NCI-H146 (cell line): Measurements from ENCODE around the gene SHMT2.
A peak's percentile ranks its signal among the peaks of the same experiment; 100 is the strongest.

Experiments used
- DNase-seq: peaks from one replicate; lab custom pipeline; 2025; lab: John Stamatoyannopoulos, UW

Gene SHMT2

DNA sequence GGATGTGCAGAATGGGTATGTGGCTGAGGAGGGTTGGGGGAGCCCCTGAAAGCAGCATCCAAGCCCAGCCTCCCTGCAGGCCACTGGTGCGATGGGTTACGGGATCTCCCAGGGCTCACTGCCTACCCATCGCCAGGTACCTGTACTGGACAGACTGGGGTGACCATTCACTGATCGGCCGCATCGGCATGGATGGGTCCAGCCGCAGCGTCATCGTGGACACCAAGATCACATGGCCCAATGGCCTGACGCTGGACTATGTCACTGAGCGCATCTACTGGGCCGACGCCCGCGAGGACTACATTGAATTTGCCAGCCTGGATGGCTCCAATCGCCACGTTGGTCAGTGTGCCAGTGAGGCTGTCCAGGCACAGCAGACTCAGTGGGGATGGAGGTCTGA is 31.2 kb upstream of the SHMT2 start:
- DNase-seq: no peak

DNA sequence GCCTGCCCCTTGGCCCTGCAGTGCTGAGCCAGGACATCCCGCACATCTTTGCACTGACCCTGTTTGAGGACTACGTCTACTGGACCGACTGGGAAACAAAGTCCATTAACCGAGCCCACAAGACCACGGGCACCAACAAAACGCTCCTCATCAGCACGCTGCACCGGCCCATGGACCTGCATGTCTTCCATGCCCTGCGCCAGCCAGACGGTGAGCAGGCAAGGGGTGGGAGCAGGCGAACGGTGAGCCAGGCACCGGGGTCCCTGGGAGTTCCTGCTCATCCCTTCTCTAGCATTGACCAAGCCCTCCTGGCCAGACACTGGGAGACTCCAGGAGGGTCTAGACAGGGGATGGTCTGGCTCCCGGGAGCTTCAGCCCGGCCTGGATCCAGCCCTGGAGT is 30.3 kb upstream of the SHMT2 start:
- no peak for DNase-seq

DNA sequence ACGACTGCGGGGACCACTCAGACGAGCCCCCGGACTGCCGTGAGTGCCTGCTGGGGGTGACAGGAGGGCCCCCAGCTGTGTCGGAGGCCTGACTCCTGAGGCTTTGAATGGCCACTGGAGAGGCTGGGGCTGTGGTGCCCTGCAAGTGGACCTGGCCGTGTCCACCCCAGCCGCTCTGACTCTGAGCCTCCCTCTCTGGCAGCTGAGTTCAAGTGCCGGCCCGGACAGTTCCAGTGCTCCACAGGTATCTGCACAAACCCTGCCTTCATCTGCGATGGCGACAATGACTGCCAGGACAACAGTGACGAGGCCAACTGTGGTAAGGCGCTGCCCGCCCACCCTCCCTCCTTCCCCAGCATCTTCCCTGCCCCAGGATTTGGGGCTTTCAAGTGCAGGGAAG is 29.0 kb upstream of the SHMT2 start:
- no peak for DNase-seq

DNA sequence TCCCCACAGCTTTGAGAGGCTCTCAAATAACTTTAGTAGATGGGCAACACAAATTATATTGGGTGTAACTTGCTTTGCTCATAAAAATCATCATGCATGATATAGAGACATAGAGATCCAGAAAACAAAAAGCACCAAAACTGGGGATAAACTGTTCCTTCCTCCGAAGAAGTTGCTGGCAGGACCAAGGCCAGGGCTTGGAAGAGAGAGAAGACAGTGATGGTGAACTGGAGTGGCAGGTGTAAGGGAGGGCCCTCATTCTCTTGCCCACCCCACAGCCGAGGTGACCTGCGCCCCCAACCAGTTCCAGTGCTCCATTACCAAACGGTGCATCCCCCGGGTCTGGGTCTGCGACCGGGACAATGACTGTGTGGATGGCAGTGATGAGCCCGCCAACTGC is 28.3 kb upstream of the SHMT2 start:
- DNase-seq: no peak

DNA sequence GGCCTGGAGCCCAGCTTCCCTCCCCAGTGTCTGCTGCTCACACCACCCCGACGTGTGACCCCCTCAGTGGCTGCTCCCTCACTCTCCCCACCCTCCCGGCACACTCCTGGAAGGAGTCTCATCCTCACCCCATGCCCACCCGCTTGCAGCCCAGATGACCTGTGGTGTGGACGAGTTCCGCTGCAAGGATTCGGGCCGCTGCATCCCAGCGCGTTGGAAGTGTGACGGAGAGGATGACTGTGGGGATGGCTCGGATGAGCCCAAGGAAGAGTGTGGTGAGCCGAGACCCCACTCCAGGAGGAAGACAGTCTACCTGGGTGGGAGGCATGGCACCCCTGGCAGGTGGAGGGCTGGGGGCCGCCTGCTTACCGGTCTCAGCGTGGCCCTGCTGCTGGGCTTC is 27.9 kb upstream of the SHMT2 start:
- DNase-seq: no peak

DNA sequence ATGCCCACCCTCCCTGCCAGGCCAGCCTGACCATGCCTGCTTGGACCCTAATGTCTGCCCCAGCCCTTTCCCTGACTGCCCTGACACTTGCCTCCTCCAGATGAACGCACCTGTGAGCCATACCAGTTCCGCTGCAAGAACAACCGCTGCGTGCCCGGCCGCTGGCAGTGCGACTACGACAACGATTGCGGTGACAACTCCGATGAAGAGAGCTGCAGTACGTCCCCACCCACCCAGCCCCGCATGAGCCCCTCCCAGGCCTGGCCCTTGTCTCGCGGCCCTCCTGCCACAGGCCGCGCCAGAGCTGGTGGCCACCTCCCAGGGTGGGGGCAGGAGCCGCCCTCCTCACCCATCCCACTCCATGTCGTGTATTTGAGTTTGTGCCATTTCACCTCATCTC is 27.2 kb upstream of the SHMT2 start:
- no peak for DNase-seq

DNA sequence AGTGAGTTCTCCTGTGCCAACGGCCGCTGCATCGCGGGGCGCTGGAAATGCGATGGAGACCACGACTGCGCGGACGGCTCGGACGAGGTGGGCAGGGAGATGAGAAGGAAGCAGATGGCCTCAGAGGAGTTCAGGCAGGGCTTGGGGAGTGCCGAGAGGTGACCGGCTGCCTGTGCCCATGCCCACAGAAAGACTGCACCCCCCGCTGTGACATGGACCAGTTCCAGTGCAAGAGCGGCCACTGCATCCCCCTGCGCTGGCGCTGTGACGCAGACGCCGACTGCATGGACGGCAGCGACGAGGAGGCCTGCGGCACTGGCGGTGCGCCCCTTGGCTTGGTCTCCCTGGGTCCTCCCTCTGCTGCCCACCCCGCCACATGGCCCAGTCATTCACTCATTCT is 26.3 kb upstream of the SHMT2 start:
- no peak for DNase-seq

DNA sequence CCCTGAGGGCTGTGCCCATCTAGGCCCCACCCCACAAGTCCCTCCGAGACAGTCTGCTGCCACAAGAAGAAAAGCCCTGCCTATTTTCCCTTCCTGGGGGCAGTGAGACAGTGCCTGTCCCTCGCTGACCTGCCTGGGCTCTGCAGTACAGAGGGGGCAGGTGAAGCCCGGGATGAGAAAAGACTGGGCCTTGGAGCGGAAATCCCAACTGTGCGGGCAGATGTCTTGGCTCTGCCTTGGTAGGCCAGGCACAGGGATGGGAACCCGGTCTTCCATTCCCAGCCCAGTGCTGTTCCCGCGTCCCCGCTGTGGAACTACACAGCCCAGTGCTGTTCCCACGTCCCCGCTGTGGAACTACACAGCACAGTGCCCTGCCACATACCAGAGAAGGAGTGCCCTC is 25.7 kb upstream of the SHMT2 start:
- no peak for DNase-seq

DNA sequence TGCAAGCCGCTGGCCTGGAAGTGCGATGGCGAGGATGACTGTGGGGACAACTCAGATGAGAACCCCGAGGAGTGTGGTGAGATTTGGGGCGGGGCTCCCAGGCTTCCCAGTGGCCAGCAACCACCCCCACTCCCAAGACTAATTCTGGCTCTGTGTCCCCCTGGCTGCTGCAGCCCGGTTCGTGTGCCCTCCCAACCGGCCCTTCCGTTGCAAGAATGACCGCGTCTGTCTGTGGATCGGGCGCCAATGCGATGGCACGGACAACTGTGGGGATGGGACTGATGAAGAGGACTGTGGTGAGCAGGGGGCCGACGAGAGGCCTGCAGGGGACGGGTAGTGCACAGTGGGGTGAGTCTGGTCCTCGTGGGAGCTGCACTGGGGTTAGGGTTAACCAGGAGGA is 25.1 kb upstream of the SHMT2 start:
- DNase-seq: no peak

DNA sequence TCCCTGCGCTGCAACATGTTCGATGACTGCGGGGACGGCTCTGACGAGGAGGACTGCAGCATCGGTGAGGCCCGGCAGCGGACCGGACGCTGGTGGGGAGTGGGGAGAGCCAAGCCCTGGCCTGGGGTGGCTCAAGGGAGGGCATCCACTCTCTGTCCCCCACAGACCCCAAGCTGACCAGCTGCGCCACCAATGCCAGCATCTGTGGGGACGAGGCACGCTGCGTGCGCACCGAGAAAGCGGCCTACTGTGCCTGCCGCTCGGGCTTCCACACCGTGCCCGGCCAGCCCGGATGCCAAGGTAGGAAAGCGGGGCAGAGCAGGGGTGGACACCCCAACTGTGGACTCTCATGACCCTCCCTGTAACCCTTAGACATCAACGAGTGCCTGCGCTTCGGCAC is 24.3 kb upstream of the SHMT2 start:
- no peak for DNase-seq

DNA sequence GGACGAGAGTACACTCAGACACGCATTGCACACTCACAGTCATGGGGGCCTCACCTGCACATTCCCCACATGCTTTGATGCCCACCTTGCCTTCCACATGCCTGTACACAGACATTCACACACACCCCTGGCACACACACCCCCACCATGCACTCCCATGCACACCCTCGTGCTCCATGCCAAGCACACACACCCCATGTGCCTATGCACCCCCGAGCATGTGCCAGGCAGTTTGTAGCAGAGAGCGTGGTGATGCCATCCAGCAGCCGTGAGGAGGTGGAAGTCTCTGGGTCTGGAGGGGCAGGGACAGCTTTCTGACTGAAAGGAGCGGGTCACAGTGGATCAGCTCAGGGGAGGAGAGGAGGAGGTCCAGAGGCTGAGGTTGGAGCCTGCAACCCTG is 23.6 kb upstream of the SHMT2 start:
- no peak for DNase-seq

DNA sequence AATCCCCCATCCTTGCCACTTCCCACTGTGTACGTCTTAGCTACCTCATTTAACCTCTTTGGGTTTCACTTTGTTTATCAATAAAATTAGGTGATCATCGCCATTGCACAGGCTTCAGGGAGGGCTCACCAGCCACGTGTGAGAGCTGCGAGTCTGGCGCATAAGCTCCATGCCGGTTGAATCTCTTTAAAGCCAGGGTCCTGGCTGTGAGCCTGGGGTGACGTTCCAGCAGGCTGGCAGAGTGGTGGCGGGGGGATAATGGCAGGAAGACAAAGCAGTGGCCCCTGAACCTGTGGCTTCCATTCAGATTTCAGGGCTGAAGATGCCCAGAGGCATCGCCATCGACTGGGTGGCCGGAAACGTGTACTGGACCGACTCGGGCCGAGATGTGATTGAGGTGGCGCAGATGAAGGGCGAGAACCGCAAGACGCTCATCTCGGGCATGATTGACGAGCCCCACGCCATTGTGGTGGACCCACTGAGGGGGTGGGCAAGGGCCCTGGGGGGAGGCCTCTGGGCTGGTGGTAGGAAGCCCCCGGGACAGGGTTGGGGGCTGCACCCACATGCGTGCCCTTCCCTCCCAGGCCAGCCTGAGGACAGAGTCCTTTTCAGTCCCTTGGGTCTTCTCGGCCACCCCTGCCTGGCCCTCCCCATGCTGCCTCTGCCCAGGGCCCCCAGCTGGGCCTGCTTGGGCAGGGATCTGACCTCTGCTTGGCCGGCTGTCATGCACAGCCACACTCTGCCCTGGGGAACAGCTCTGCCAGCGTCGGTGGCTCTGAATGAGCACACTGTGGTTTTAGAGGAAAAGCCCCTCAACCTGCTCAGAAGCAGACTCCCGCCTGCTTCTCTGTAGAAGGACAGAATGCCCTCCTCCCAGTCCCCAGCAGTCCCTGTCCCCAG is 21.5 kb upstream of the SHMT2 start:
- no peak for DNase-seq

DNA sequence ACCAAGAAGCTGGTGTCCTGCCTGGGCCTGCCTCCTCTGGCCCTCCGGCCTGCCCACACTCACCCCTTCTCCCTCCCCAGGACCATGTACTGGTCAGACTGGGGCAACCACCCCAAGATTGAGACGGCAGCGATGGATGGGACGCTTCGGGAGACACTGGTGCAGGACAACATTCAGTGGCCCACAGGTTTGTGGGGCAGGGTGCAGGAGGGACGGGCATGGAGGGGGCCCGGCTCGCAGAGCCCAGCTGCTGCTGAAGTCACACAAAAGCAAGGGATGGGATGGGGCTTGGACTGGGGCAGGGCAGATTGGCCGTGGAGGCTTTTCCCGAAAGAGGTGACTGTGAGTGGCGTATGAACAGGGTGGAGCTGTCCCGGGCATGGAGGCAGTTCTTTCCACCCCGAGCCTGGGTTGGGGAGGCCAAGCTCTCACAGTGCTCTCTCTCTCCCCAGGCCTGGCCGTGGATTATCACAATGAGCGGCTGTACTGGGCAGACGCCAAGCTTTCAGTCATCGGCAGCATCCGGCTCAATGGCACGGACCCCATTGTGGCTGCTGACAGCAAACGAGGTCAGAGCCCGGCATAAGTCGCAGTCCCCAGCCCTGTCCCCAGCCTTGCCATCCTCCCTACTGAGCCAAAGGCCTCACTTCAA is 20.8 kb upstream of the SHMT2 start:
- DNase-seq: no peak

DNA sequence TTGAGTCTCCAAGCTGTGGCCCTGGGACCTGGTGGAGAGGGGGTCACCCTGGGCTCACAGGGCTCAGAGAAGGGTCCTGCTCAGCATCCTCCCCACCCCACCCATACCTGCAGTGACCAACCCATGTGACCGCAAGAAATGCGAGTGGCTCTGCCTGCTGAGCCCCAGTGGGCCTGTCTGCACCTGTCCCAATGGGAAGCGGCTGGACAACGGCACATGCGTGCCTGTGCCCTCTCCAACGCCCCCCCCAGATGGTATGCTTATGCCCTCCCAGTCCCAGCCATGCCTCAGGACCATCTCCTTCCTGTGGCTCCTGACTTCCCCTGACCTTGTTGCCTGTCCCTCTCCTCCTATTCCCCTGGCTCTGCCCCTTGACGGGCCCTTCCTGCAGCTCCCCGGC is 19.6 kb upstream of the SHMT2 start:
- DNase-seq: no peak

DNA sequence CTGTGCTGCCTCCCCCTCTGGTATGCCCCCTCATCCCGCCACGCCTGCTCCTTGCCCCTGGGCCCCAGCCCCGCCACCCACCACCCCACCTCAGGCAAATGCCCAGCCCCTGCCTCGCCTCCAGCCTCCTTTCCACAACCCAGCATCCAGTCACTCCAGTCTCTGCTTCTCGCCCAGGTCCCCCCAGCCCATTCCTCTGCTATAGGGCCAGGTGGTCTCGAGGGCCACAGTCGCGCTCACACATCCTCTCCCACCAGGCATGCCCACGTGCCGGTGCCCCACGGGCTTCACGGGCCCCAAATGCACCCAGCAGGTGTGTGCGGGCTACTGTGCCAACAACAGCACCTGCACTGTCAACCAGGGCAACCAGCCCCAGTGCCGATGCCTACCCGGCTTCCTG is 19.1 kb upstream of the SHMT2 start:
- no peak for DNase-seq

DNA sequence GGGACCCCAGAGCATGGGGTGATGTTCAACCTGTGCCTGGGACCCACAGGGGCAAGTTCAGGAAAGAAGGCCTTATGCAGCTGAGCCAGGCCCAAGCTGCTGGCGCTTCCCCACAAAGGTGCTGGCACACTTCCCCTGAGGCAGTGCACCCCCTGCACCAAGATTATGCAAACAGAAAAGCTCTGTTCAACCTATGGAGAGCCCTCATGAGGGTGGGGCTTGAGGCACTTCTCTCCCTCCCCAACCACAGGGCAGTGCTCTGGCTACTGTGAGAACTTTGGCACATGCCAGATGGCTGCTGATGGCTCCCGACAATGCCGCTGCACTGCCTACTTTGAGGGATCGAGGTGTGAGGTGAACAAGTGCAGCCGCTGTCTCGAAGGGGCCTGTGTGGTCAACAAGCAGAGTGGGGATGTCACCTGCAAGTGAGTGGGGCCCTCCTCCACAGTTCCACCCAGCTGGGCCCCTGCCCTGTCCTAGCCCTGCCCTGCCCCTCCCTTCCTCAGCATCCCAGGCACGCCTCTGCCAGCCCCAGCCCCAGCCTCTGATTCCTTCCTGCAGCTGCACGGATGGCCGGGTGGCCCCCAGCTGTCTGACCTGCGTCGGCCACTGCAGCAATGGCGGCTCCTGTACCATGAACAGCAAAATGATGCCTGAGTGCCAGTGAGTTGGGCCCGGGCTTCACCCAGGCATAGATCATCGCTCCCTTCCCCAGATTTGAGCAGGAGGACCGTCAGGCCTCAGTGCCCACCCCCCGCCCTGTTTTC is 18.4 kb upstream of the SHMT2 start:
- DNase-seq: no peak

DNA sequence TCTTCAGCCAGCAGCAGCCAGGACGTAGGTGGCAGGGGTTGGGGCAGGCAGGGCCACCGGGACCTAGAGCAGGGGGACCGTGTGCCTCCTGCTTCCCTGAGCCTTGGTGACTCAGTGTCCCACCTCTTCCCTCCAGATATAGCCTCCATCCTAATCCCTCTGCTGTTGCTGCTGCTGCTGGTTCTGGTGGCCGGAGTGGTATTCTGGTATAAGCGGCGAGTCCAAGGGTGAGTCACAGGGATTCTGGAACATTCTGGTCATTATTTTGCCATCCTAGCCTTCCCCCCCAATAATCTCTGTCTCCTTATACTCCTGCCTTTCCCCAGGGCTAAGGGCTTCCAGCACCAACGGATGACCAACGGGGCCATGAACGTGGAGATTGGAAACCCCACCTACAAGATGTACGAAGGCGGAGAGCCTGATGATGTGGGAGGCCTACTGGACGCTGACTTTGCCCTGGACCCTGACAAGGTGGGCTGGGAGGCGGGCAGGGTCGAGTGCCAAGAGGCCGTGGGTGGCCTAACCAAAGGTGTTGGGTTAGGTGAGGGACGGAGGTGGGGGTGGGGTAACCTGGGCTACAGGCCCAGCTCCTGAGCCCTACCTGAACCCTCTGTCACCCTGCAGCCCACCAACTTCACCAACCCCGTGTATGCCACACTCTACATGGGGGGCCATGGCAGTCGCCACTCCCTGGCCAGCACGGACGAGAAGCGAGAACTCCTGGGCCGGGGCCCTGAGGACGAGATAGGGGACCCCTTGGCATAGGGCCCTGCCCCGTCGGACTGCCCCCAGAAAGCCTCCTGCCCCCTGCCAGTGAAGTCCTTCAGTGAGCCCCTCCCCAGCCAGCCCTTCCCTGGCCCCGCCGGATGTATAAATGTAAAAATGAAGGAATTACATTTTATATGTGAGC is 17.5 kb upstream of the SHMT2 start:
- DNase-seq: no peak

DNA sequence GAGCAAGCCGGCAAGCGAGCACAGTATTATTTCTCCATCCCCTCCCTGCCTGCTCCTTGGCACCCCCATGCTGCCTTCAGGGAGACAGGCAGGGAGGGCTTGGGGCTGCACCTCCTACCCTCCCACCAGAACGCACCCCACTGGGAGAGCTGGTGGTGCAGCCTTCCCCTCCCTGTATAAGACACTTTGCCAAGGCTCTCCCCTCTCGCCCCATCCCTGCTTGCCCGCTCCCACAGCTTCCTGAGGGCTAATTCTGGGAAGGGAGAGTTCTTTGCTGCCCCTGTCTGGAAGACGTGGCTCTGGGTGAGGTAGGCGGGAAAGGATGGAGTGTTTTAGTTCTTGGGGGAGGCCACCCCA is 16.8 kb upstream of the SHMT2 start:
- no peak for DNase-seq

DNA sequence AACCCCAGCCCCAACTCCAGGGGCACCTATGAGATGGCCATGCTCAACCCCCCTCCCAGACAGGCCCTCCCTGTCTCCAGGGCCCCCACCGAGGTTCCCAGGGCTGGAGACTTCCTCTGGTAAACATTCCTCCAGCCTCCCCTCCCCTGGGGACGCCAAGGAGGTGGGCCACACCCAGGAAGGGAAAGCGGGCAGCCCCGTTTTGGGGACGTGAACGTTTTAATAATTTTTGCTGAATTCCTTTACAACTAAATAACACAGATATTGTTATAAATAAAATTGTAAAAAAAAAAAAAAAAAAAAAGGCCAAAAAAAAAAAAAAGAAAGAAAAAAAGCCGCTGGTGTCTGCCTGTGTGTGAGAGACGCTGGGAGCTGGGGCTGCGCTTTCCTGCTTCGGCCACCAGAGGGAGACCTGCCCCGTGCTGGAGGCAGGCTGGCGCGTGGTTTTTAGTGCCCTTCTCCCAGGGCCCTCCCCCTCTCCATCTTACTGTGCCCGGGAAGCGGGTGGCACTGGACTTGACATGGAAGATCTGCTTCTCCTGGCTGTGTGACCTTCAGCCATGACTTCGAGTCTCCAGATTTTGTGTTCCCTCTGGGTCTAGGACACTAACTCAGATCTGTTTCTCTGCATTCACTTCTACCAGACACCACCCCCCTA is 16.3 kb upstream of the SHMT2 start:
- peak; percentile 77 for DNase-seq

DNA sequence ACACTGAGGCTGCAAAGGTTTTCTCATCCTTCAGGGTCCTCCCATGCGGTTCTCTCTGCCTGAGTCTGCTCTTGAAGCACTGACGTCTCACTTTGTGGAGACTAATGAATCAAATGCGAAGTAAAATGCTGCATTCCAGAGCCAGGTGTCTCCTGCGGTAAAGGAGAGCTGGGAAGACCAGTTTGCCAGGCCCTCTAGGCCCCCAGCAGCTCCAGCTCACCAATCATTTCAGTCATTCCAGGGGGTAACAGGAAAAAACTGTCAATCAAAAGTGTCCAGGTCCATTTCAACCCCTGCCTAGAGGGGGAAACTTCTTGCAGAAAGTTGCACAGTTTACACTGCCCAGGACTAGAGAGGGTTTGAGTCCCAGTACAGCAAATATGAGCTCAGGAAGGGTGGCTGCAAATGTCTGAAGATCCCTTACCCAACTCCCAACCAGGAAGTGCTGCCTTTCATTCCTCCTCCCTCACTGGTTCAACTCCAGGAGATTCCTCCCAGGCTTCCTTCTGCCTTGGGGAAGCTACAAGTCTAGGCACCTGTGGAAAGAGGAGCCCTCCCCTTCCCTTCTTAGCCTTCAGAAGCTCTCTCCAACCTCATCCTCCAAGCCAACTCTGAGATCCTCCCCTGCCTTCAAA is 15.6 kb upstream of the SHMT2 start:
- no peak for DNase-seq

DNA sequence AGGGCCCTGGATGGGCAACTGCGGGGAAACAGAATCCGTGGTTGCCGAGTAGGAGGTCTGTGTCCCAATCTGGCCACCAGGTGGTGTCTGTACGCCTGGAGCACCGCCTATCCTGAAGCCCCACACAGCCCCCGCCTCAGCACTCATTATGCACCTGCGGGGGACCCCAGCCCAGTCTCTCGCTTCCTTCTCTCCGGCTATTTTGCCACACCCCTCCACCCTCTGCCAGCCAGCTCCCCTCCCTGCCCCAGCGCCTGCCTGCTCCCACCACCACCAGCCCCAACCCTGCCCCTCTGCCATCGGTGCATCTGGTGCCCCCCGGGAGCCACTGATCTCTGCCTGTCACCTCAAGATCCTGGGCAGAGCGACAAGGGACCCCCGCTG is 15.1 kb upstream of the SHMT2 start:
- peak; percentile 73 for DNase-seq
